ENCODE results near the gene HEXB. TPM values are rescaled to one million over a fixed set of nuclear protein-coding genes. Genes with fewer than 3 reads are reported as not detected.

HEXB gene
- total and polyA plus RNA-seq, 2 of the 13 experiments (the other 11 are each of a cell fraction or from before 2014, with no cell fraction given), result 100 to 104 TPM

GRCh38 chr5:74664551-74664950, 20.5 kb upstream of the HEXB start (continued):
- TF ChIP-seq HNF1A (IDR thresholded peaks at IDR 0.05; ENCODE audit: low read depth) (no peak), HNF1A (CRISPR knock-in tag; IDR thresholded peaks at IDR 0.05; ENCODE audit: borderline replicate concordance) (no peak)

- Histone ChIP-seq H3K36me3 (replicated peaks in 1 of 2; ENCODE audit: control insufficient read depth in 1 of 2, insufficient read depth in 2 of 2, low read length in 2 of 2) (no peaks in the 10 kb centered on the region), H3K4me1 (ENCODE audit: insufficient read depth, low read length) (peaks cover 9% of the 10 kb centered on the region), H3K79me2 (ENCODE audit: insufficient read depth, low read length) (no peaks in the 10 kb centered on the region), H3K27ac (ENCODE audit: extremely low read length, insufficient read depth, low read length) (no peak overlapping the region), H2AFZ (ENCODE audit: low read length) (no peak overlapping the region), H3K4me3 (replicated peaks in 1 of 3; ENCODE audit: insufficient read depth in 1 of 3, low read depth in 2 of 3, low read length in 3 of 3) (no peak overlapping the region), H4K20me1 (ENCODE audit: insufficient read depth, low read length) (no peaks in the 10 kb centered on the region), H3K4me2 (ENCODE audit: low read depth, low read length) (no peak overlapping the region), H3K27me3 (ENCODE audit: control insufficient read depth in 1 of 2, insufficient read depth in 2 of 2, low read length in 2 of 2) (peaks cover 0 to 7% of the 10 kb centered on the region in 2 experiments; a peak in 1 of 5 replicates), H3K9ac (ENCODE audit: insufficient read depth, low read depth, low read length) (no peak overlapping the region), H3K9me3 (ENCODE audit: low read length) (no peaks in the 10 kb centered on the region)
- DNase-seq (ENCODE audit: low spot score) (no peak), ATAC-seq (no peak), FAIRE-seq (no peak)
- TF ChIP-seq CEBPB (IDR thresholded peaks at IDR 0.05; ENCODE audit: borderline replicate concordance, low read depth, low read length) (peak; percentile 73), ZBTB21 (CRISPR knock-in tag; IDR thresholded peaks at IDR 0.05) (no peak)
- intact Hi-C loops (cut with micrococcal nuclease; ENCODE audit: unreplicated experiment), result no loop called here
- POLR2A ChIA-PET, result no interaction called here
- WGBS (ENCODE audit: low lambda C conversion rate), result 0% methylated on average over 2 of the region's 2 CpGs
- BruUV-seq (replicated peaks), result no TSS peak
- in situ Hi-C loops (cut with HindIII; ENCODE audit: extremely low pct_ligation_motif_present, low pct_unique_long_range_greater_than_20kb), result no loop called here
- CTCF ChIA-PET (ENCODE audit: low intra/inter-chr PET ratio, low total read pairs), result no interaction called here
Measured at GRCh38 chr5:74665273-74665672, 19.8 kb upstream of the HEXB start.

All from HepG2 (cell line).